ENCODE measurements around the gene HSD17B14.

- TF ChIP-seq ZFP36 (IDR thresholded peaks at IDR 0.05; ENCODE audit: borderline replicate concordance, partially characterized antibody), result no peak
- TF ChIP-seq ESRRA (IDR thresholded peaks at IDR 0.05; ENCODE audit: borderline replicate concordance, low read length), result no peak
- no peak for TF ChIP-seq MAFK (IDR thresholded peaks at IDR 0.05; ENCODE audit: partially characterized antibody)
- TF ChIP-seq CHD4 (IDR thresholded peaks at IDR 0.05; ENCODE audit: borderline replicate concordance), result no peak
Measured at GRCh38 chr19:48795055-48795684, 41.1 kb downstream of the HSD17B14 start.
